Uterus (tissue), 4 donors: ENCODE data around the gene HIP1R. TPM values are rescaled to one million over a fixed set of nuclear protein-coding genes. Genes with fewer than 3 reads are reported as not detected.
"Not testable (repeated sequence)": the region's sequence is repeated elsewhere in the genome, so short reads cannot be mapped to it uniquely, and the experiment has no call there.

Source experiments
- DNase-seq, 2 donors: peaks; one replicate each; pipeline ENCODE4 v3.0.0-alpha.2; 2019 to 2020
- H3K27ac ChIP-seq, 2 donors: fragments of 200-600 bp; sonication (generic); 1 replicate in 1 of 2; 2 replicates in 1 of 2; pipeline ENCODE4 v1.5.1; 2016 to 2018
- H3K27me3 ChIP-seq, 2 donors: fragments of 200-600 bp; sonication (generic); one replicate each; pipeline ENCODE4 v1.5.1; 2018 to 2019; ENCODE audit warnings: control low read depth in 1 of 2
- H3K36me3 ChIP-seq, 2 donors: fragments of 200-600 bp; sonication (generic); one replicate each; pipeline ENCODE4 v1.5.1; 2019; ENCODE audit warnings: control low read depth in 1 of 2
- H3K4me1 ChIP-seq, 2 donors: fragments of 200-600 bp; sonication (generic); one replicate each; pipeline ENCODE4 v1.5.1; 2018 to 2019; ENCODE audit warnings: control low read depth in 1 of 2
- H3K4me3 ChIP-seq, 2 donors: fragments of 200-600 bp; sonication (generic); 1 replicate in 1 of 2; 2 replicates in 1 of 2; pipeline ENCODE4 v1.5.1; 2018 to 2019; ENCODE audit warnings: mild to moderate bottlenecking in 1 of 2
- H3K9me3 ChIP-seq, 2 donors: fragments of 200-600 bp; sonication (generic); one replicate each; pipeline ENCODE4 v1.5.1; 2019; ENCODE audit warnings: control low read depth in 1 of 2
- POLR2A ChIP-seq, 2 donors: fragments of 450-650 bp; IDR thresholded peaks; one replicate each; pipeline ENCODE4 v1.6.1; 2016; ENCODE audit warnings: antibody characterized with exemption in 2 of 2, mild to moderate bottlenecking in 1 of 2, moderate library complexity in 1 of 2
- intact Hi-C: fragments of 100-400 bp; cut with DNase I; formaldehyde crosslinking; loops from one replicate; pipeline ENCODE4 v1.15.1; 2023; ENCODE audit warnings: low total_unique reads
- total RNA-seq, 4 donors: library from RNA; depleted of rRNA in 3 of 4; stranded (reverse); fragments of >200 nt in 3 of 4; gene quantifications; one replicate each; pipeline versions ENCODE4 v1.1.0 to v1.2.4, GENCODE V29; 2014 to 2023
- TF ChIP-seq, protein P1 (sequence below), 4 experiments: fragments of 200-600 bp in 2 of 4; fragments of 450-650 bp in 2 of 4; sonication (generic) in 2 of 4; IDR thresholded peaks; one replicate each; pipeline ENCODE4 v1.5.1; 2016 to 2019; ENCODE audit warnings: antibody characterized with exemption in 4 of 4, mild to moderate bottlenecking in 2 of 4, moderate library complexity in 1 of 4
- donor health status: DM: yes; HTN: yes; CAD: no.

HIP1R gene
- total RNA-seq, 4 donors from 2014 or later: 2.9 to 31.3 (median 25.8) TPM

DNA sequence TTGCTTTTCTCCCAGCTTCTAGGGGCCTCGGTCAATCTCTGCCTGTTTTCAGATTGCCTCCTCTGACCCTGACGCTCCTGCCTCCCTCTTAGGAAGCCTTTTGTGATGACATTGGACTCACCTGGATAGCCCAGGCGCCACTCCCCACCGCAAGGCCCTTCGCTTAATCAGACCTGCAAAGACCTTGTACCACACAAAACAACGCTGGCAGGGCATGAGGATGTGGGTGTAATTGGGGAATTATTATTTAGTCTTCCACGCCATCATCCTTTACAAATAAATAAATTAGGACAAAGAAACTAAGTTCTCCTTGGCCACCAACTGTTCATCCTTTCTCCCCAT is 68.4 kb downstream of the HIP1R start:
- no peak for TF ChIP-seq POLR2A (IDR thresholded peaks at IDR 0.05)
- TF ChIP-seq, protein P1, sequence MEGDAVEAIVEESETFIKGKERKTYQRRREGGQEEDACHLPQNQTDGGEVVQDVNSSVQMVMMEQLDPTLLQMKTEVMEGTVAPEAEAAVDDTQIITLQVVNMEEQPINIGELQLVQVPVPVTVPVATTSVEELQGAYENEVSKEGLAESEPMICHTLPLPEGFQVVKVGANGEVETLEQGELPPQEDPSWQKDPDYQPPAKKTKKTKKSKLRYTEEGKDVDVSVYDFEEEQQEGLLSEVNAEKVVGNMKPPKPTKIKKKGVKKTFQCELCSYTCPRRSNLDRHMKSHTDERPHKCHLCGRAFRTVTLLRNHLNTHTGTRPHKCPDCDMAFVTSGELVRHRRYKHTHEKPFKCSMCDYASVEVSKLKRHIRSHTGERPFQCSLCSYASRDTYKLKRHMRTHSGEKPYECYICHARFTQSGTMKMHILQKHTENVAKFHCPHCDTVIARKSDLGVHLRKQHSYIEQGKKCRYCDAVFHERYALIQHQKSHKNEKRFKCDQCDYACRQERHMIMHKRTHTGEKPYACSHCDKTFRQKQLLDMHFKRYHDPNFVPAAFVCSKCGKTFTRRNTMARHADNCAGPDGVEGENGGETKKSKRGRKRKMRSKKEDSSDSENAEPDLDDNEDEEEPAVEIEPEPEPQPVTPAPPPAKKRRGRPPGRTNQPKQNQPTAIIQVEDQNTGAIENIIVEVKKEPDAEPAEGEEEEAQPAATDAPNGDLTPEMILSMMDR (IDR thresholded peaks at IDR 0.05): no peak
- no peak for DNase-seq
- no peaks in the 10 kb centered on the region for H3K27me3 ChIP-seq
- no peak overlapping the region for H3K27ac ChIP-seq
- no peaks in the 10 kb centered on the region for H3K4me1 ChIP-seq
- no peaks in the 10 kb centered on the region for H3K9me3 ChIP-seq
- no peaks in the 10 kb centered on the region for H3K36me3 ChIP-seq
- intact Hi-C loops: no loop called here
- H3K4me3 ChIP-seq: no peak overlapping the region

DNA sequence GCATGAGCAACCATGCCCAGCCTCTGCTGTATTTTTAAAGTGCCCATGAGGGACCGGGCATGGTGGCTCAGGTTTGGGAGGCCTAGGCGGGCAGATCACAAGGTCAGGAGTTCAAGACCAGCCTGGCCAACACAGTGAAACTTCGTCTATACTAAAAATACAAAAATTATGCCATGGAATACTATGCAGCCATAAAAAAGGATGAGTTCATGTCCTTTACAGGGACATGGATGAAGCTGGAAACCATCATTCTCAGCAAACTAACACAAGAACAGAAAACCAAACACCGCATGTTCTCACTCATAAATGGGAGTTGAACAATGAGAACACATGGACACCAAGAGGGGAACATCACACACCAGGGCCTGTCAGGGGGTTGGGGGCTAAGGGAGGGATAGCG is 70.0 kb downstream of the HIP1R start:
- H3K4me1 ChIP-seq, H3K9me3 ChIP-seq, DNase-seq, H3K36me3 ChIP-seq, H3K4me3 ChIP-seq, intact Hi-C loops, H3K27me3 ChIP-seq, H3K27ac ChIP-seq: not testable (repeated sequence)

DNA sequence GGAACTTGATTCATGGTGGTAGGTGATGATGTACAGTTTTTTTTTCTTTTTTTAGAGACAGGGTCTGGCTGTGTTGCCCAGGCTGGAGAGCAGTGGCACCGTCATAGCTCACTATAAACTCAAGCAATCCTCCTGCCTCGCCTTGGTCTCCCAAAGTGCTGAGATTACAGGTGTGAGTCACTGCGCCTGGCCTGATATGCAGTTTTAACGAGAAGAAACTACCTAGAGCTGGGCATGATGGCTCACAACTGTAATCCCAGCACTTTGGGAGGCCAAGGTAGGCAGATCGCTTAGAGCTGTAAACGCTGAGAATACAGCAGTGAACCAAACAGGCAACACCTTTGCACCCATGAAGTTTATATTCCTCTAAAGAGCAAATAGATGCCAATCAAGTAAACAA is 73.7 kb downstream of the HIP1R start:
- Histone ChIP-seq H3K9me3 (no peaks in the 10 kb centered on the region), H3K4me3 (no peak overlapping the region), H3K27me3 (no peaks in the 10 kb centered on the region), H3K4me1 (no peaks in the 10 kb centered on the region), H3K36me3 (no peaks in the 10 kb centered on the region), H3K27ac (no peak overlapping the region)
- DNase-seq: no peak
- intact Hi-C loops: no loop called here
- TF ChIP-seq, protein P1 (IDR thresholded peaks at IDR 0.05): no peak
- no peak for TF ChIP-seq POLR2A (IDR thresholded peaks at IDR 0.05)

DNA sequence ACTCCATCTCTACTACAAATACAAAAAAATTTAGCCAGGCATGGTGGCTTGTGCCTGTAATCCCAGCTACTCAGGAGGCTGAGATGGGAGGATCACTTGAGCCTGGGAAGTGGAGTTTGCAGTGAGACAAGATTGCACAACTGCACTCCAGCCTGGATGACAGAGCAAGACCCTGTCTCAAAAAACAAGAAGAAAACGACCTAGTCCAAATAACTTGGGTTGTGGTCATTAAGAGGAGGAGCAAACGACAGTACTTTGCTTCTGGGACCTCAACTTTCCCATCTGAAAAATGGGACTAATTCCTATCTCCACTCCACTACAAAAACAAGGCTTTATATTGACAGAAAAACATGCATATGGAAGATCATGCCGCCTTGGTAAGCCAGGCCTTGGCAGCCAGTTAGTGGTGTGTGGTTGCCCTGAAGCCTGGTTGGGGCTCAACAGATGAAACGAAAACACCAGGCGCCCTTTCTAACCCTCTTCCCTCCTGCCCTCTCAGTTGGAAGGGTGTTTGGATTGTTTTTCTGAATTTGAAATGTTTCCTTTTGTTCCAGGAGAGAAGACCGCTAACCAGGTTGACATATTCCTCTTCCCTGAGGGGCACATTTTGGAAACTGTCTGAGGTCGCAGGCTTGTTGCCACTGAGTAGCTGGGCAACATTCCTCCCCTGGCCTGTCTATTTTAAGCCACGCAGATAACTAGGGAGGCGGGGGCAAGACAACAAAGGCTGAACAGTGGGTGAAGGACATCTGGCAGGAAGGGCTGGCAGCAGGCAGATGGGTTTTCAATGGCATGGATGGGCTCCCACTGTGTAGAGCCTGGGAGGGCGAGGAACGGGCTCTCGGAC is 74.4 kb downstream of the HIP1R start:
- DNase-seq: no peak
- H3K27ac ChIP-seq: no peak overlapping the region
- TF ChIP-seq, protein P1 (IDR thresholded peaks at IDR 0.05): no peak
- no peak for TF ChIP-seq POLR2A (IDR thresholded peaks at IDR 0.05)

More for the DNA sequence above, 74.4 kb downstream of the HIP1R start:
- H3K4me1 ChIP-seq: no peaks in the 10 kb centered on the region
- H3K4me3 ChIP-seq: no peak overlapping the region
- no peaks in the 10 kb centered on the region for H3K36me3 ChIP-seq
- H3K27me3 ChIP-seq: no peaks in the 10 kb centered on the region
- intact Hi-C loops: no loop called here
- H3K9me3 ChIP-seq: no peaks in the 10 kb centered on the region

Other genes starting within 250 kb of the HIP1R start
- gene HCAR2, start 132.1 kb upstream of the HIP1R start, total RNA-seq: not detected
- not detected for gene HCAR3, start 118.6 kb upstream of the HIP1R start, total RNA-seq
- 1 to 10 TPM in 1 of 4 donors, under 1 TPM in 1, not detected in 2; 0.18 to 3.3 TPM for gene HCAR1, start 104.6 kb upstream of the HIP1R start, total RNA-seq
- 10 to 100 TPM; 13.1 to 50.0 (median 33.8) TPM for gene DENR, start 82.6 kb upstream of the HIP1R start, total RNA-seq
- gene CCDC62, start 60.9 kb upstream of the HIP1R start, total RNA-seq: 1 to 10 TPM in 2 of 4 donors, under 1 TPM in 2; 0.26 to 2.4 (median 1.1) TPM
- gene VPS37B, start 60.7 kb downstream of the HIP1R start, total RNA-seq: 10 to 100 TPM in 3 of 4 donors, 1 to 10 TPM in 1; 3.3 to 21.6 (median 20.2) TPM
- gene ABCB9, start 131.0 kb downstream of the HIP1R start, total RNA-seq: 1 to 10 TPM; 2.0 to 8.6 (median 6.1) TPM
- 100 to 1,000 TPM in 1 of 4 donors, 10 to 100 TPM in 3; 13.3 to 133 (median 16.8) TPM for gene OGFOD2, start 139.8 kb downstream of the HIP1R start, total RNA-seq
- gene ARL6IP4, start 145.2 kb downstream of the HIP1R start, total RNA-seq: 100 to 1,000 TPM in 3 of 4 donors, 10 to 100 TPM in 1; 85.9 to 314 (median 207) TPM